ENCODE results near the gene MISP3.

DNA sequence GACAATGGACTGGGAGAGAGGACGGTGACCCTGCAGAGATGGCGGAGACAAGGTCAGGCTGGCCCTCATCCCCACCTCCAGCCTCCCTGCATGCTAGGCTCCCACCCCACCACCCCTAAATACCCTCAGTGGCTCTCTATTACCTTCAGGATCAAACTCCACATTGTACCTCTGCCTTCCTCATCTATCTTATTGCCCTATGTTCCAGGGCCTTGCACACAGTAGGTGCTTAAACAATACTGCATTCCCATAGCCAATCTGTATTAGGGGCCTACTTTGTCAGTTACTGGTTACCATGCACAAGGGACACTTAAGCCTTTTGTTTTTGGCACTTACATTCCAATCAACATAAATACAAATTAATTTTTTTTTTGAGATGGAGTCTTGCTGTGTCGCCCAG, 17.2 kb upstream of the MISP3 start:
- no peak for TF ChIP-seq TAF1 (IDR thresholded peaks at IDR 0.05; ENCODE audit: borderline replicate concordance, insufficient read depth, low read length)
- TF ChIP-seq POLR2AphosphoS5 (IDR thresholded peaks at IDR 0.05; ENCODE audit: low read depth, low read length), result no peak
